ENCODE results near the gene BCAR3.
"Not testable (repeated sequence)": the region's sequence is repeated elsewhere in the genome, so short reads cannot be mapped to it uniquely, and the experiment has no call there.

Gene BCAR3

GRCh38 chr1:93573940-93574469 lies 107.6 kb downstream of the BCAR3 start:
- no peak for DNase-seq

GRCh38 chr1:93571623-93572310 lies 109.9 kb downstream of the BCAR3 start:
- no peak for DNase-seq

GRCh38 chr1:93569489-93569888 lies 112.1 kb downstream of the BCAR3 start:
- DNase-seq: no peak

GRCh38 chr1:93567255-93567918 lies 114.2 kb downstream of the BCAR3 start:
- DNase-seq: no peak

- no peak for DNase-seq
These were observed 115.4 kb downstream of the BCAR3 start for GRCh38 chr1:93566227-93566626.

- DNase-seq: no peak
These were observed 116.0 kb downstream of the BCAR3 start for GRCh38 chr1:93565496-93566206.

GRCh38 chr1:93559695-93560094 lies 121.9 kb downstream of the BCAR3 start:
- no peak for DNase-seq

GRCh38 chr1:93559045-93559444 lies 122.6 kb downstream of the BCAR3 start:
- DNase-seq: no peak

- DNase-seq: no peak
These were observed 125.3 kb downstream of the BCAR3 start for GRCh38 chr1:93556291-93556690.

GRCh38 chr1:93554883-93555872 lies 126.5 kb downstream of the BCAR3 start:
- no peak for DNase-seq

- DNase-seq: not testable (repeated sequence)
These were observed 127.6 kb downstream of the BCAR3 start for GRCh38 chr1:93553886-93554490.

- DNase-seq: no peak
These were observed 128.7 kb downstream of the BCAR3 start for GRCh38 chr1:93552741-93553455.

- no peak for DNase-seq
These were observed 131.8 kb downstream of the BCAR3 start for GRCh38 chr1:93549811-93550210.

GRCh38 chr1:93549131-93549530 lies 132.5 kb downstream of the BCAR3 start:
- no peak for DNase-seq

GRCh38 chr1:93546162-93546863 lies 135.3 kb downstream of the BCAR3 start:
- DNase-seq: no peak

- DNase-seq: no peak
These were observed 139.2 kb downstream of the BCAR3 start for GRCh38 chr1:93542398-93542797.

- DNase-seq: no peak
These were observed 140.6 kb downstream of the BCAR3 start for GRCh38 chr1:93541045-93541444.

GRCh38 chr1:93537924-93538323 lies 143.7 kb downstream of the BCAR3 start:
- DNase-seq: no peak

- no peak for DNase-seq
These were observed 144.2 kb downstream of the BCAR3 start for GRCh38 chr1:93537396-93537795.

- DNase-seq: no peak
These were observed 148.0 kb downstream of the BCAR3 start for GRCh38 chr1:93533677-93534076.
